Heart right ventricle (tissue), 16 donors: ENCODE results near the gene PLD4. TPM values are rescaled to one million over a fixed set of nuclear protein-coding genes. Genes with fewer than 3 reads are reported as not detected.
A peak's percentile ranks its signal among the peaks of the same experiment; 100 is the strongest.
"Not testable (repeated sequence)": the region's sequence is repeated elsewhere in the genome, so short reads cannot be mapped to it uniquely, and the experiment has no call there.

ENCODE experiments used
- ATAC-seq, 8 donors: fragments of 200-7000 bp; cut with Tn5 transposase; one replicate each; pipeline ENCODE4 v1.9.1; 2020; ENCODE audit warnings: mild to moderate bottlenecking in 8 of 8, moderate library complexity in 8 of 8, moderate number of reproducible peaks in 1 of 8
- DNase-seq, 2 donors: peaks; one replicate each; pipeline ENCODE4 v3.0.0-alpha.2; 2020
- H3K27ac ChIP-seq, 10 donors: fragments of 200-600 bp; sonication (generic) in 2 of 10; one replicate each; pipeline versions ENCODE4 v1.5.0 to v1.8.0; 2020 to 2022; ENCODE audit warnings: mild to moderate bottlenecking in 3 of 10
- H3K27me3 ChIP-seq, 7 donors: fragments of 200-600 bp; one replicate each; pipeline ENCODE4 v1.8.0; 2021 to 2022; ENCODE audit warnings: mild to moderate bottlenecking in 2 of 7
- H3K36me3 ChIP-seq, 9 donors: fragments of 200-600 bp; sonication (generic) in 1 of 9; one replicate each; pipeline versions ENCODE4 v1.5.0 to v1.8.0; 2020 to 2022; ENCODE audit warnings: mild to moderate bottlenecking in 2 of 9
- H3K4me1 ChIP-seq, 9 donors: fragments of 200-600 bp; sonication (generic) in 1 of 9; one replicate each; pipeline versions ENCODE4 v1.5.0 to v1.8.0; 2020 to 2022; ENCODE audit warnings: mild to moderate bottlenecking in 4 of 9
- H3K4me3 ChIP-seq, 10 donors: fragments of 200-600 bp; sonication (generic) in 2 of 10; one replicate each; pipeline versions ENCODE4 v1.5.0 to v1.8.0; 2020 to 2022; ENCODE audit warnings: mild to moderate bottlenecking in 7 of 10, moderate library complexity in 2 of 10
- H3K9me3 ChIP-seq, 11 donors: fragments of 200-600 bp in 10 of 11; sonication (generic) in 2 of 11; one replicate each; pipeline versions ENCODE4 v1.5.0 to v1.8.0; 2013 to 2022; ENCODE audit warnings: mild to moderate bottlenecking in 2 of 11, control low read depth in 1 of 11, moderate library complexity in 1 of 11
- CTCF ChIP-seq, 9 donors: fragments of 200-600 bp; sonication (generic) in 2 of 9; IDR thresholded peaks; one replicate each; pipeline versions ENCODE4 v1.5.0 to v1.8.0; 2021 to 2022; ENCODE audit warnings: antibody characterized with exemption in 9 of 9, mild to moderate bottlenecking in 5 of 9, moderate library complexity in 1 of 9
- WGBS, 2 donors: extraction: QIAGEN DNeasy Blood & Tissue Kit; methylation state at CpG; one replicate each; pipeline ENCODE4 v1.1.7; 2013; ENCODE audit warnings: inconsistent platforms in 1 of 2; 5-methylcytosine and 5-hydroxymethylcytosine counted together
- intact Hi-C, 10 donors: fragments of 100-400 bp; cut with DNase I; formaldehyde crosslinking; loops; one replicate each; pipeline versions ENCODE4 v1.11.1 to v1.14.2; 2022
- polyA plus RNA-seq, 2 donors: library from polyadenylated mRNA; stranded (reverse); fragments of 200-250 nt; gene quantifications; one replicate each; pipeline ENCODE4 v1.2.3, GENCODE V29; 2013
- total RNA-seq, 10 donors: library from RNA; stranded (reverse); fragmentation: NEBNext Ultra II Directional in 3 of 10; extraction: Animal tissue kit (Norgen Biotek cat#: 25700) in 3 of 10; gene quantifications; one replicate each; pipeline versions ENCODE4 v1.2.1 to v1.2.4, GENCODE V29; 2021 to 2023
- donor health status: Arrhythmogenic right ventricular cardiomyopathy.
- donor health status: ischemic (EF 13 %, LVEDD 7.1; RV severe dilation, severe dysfunction).
- donor health status: healthy with polysubstance abuse.
- donor health status: DM: no; HTN: yes; CAD: no.
- donor health status: DM: no; HTN: no; CAD: no.
- donor health status: ischemic (EF 25% LVEDD 6.9; RV normal size, moderate dysfunction).
- donor health status: ischemic (EF 25% LVEDD 5.7; RV mildly dilated, moderate dysfunction).
- donor health status: healthy.
- donor health status: DM: yes; HTN: yes; CAD: no.
- donor health status: Ischemic cardiomyopathy.
- donor health status: ischemic (EF 35%, LVEDD 5.7; RV mildly dilated, moderate dysfunction).
- donor health status: nonischemic (EF 11% LVEDD 7.7; RV severe dilation, severe dysfunction).
- donor health status: DM: yes; HTN: yes; CAD: no.
- donor health status: PGD.
- donor health status: ischemic (EF 29% LVEDD 5.4; RV normal size, mild dysfunction).
- donor health status: nonischemic (EF 23%, LVEDD 6.1; RV moderate dilation, normal function).

PLD4 gene
- total and polyA plus RNA-seq, 12 donors, result 0.07 to 0.91 (median 0.47) TPM; not detected in 1

- H3K9me3 ChIP-seq, result no peaks in the 10 kb centered on the region
- TF ChIP-seq CTCF (IDR thresholded peaks at IDR 0.05), result no peak
- DNase-seq (no peak), ATAC-seq (no peak)
- intact Hi-C loops, result no loop called here
- peaks cover 0 to 4% (median 0%) of the 10 kb centered on the region in 9 donors for H3K36me3 ChIP-seq
- H3K4me3 ChIP-seq, result no peak overlapping the region
- H3K4me1 ChIP-seq, result no peaks in the 10 kb centered on the region
- H3K27ac ChIP-seq, result no peak overlapping the region
- 78% methylated on average over 3 of the region's 3 CpGs for WGBS, 2 donors
- H3K27me3 ChIP-seq, result peaks cover 0 to 12% (median 0%) of the 10 kb centered on the region in 7 donors
These were observed 16.0 kb downstream of the PLD4 start for GRCh38 chr14:104940526-104941150.

- intact Hi-C loops, result no loop called here
- ATAC-seq, result no peak
These were observed 17.1 kb downstream of the PLD4 start for GRCh38 chr14:104941508-104942365.

GRCh38 chr14:104942586-104942985 is 17.9 kb downstream of the PLD4 start:
- H3K4me3 ChIP-seq, result no peak overlapping the region
- TF ChIP-seq CTCF (IDR thresholded peaks at IDR 0.05), result no peak

More at GRCh38 chr14:104941508-104942365, 17.1 kb downstream of the PLD4 start:
- no peak overlapping the region for H3K27ac ChIP-seq
- WGBS, 2 donors, result 93 to 94% methylated on average over 26 of the region's 26 CpGs
- H3K4me1 ChIP-seq, result no peaks in the 10 kb centered on the region
- peaks cover 0 to 4% (median 0%) of the 10 kb centered on the region in 9 donors for H3K36me3 ChIP-seq
- peaks cover 0 to 1% (median 0%) of the 10 kb centered on the region in 7 donors for H3K27me3 ChIP-seq
- H3K4me3 ChIP-seq, result no peak overlapping the region
- no peak for DNase-seq
- no peak for TF ChIP-seq CTCF (IDR thresholded peaks at IDR 0.05)
- no peaks in the 10 kb centered on the region for H3K9me3 ChIP-seq

GRCh38 chr14:104943216-104944015 is 18.7 kb downstream of the PLD4 start:
- H3K36me3 ChIP-seq, intact Hi-C loops: not testable (repeated sequence)

More at GRCh38 chr14:104942586-104942985, 17.9 kb downstream of the PLD4 start:
- Histone ChIP-seq H3K27ac (no peak overlapping the region), H3K4me1 (no peaks in the 10 kb centered on the region), H3K27me3 (no peaks in the 10 kb centered on the region), H3K36me3 (peaks cover 0 to 4% (median 0%) of the 10 kb centered on the region in 9 donors), H3K9me3 (no peaks in the 10 kb centered on the region)
- DNase-seq (no peak), ATAC-seq (no peak)
- WGBS, 2 donors, result 96 to 98% methylated on average over 16 of the region's 16 CpGs
- intact Hi-C loops, result no loop called here

GRCh38 chr14:104944016-104944308 is 19.3 kb downstream of the PLD4 start:
- H3K27me3 ChIP-seq, H3K36me3 ChIP-seq, H3K9me3 ChIP-seq, intact Hi-C loops, DNase-seq, H3K4me1 ChIP-seq, H3K4me3 ChIP-seq, H3K27ac ChIP-seq, ATAC-seq: not testable (repeated sequence)
- 81 to 95% methylated on average over 6 of the region's 6 CpGs for WGBS, 2 donors

More at GRCh38 chr14:104943216-104944015, 18.7 kb downstream of the PLD4 start:
- not testable (repeated sequence) for ATAC-seq, H3K4me1 ChIP-seq, H3K4me3 ChIP-seq, H3K27ac ChIP-seq, H3K9me3 ChIP-seq, DNase-seq, H3K27me3 ChIP-seq
- WGBS, 2 donors, result 91 to 93% methylated on average over 29 of the region's 29 CpGs

- intact Hi-C loops, H3K9me3 ChIP-seq, H3K4me3 ChIP-seq, H3K27me3 ChIP-seq, H3K27ac ChIP-seq, H3K36me3 ChIP-seq, H3K4me1 ChIP-seq, ATAC-seq: not testable (repeated sequence)
- peak in 1 of 2 donors; percentile 8 for DNase-seq
- 90 to 96% methylated on average over 29 of the region's 29 CpGs for WGBS, 2 donors
These were observed 19.9 kb downstream of the PLD4 start for GRCh38 chr14:104944436-104945205.

GRCh38 chr14:104945266-104945665 is 20.6 kb downstream of the PLD4 start:
- H3K4me1 ChIP-seq, H3K4me3 ChIP-seq, DNase-seq, H3K9me3 ChIP-seq, H3K27me3 ChIP-seq, ATAC-seq, H3K36me3 ChIP-seq, H3K27ac ChIP-seq, intact Hi-C loops: not testable (repeated sequence)
- 87 to 97% methylated on average over 18 to 20 of the region's 20 CpGs for WGBS, 2 donors
